ENCODE results near the gene SESN1.

The SESN1 gene

GRCh38 chr6:108958900-108959770 lies 135.5 kb downstream of the SESN1 start:
- no peak overlapping the region for H3K4me3 ChIP-seq (ENCODE audit: low read depth, low read length)
- TF ChIP-seq, protein P1, sequence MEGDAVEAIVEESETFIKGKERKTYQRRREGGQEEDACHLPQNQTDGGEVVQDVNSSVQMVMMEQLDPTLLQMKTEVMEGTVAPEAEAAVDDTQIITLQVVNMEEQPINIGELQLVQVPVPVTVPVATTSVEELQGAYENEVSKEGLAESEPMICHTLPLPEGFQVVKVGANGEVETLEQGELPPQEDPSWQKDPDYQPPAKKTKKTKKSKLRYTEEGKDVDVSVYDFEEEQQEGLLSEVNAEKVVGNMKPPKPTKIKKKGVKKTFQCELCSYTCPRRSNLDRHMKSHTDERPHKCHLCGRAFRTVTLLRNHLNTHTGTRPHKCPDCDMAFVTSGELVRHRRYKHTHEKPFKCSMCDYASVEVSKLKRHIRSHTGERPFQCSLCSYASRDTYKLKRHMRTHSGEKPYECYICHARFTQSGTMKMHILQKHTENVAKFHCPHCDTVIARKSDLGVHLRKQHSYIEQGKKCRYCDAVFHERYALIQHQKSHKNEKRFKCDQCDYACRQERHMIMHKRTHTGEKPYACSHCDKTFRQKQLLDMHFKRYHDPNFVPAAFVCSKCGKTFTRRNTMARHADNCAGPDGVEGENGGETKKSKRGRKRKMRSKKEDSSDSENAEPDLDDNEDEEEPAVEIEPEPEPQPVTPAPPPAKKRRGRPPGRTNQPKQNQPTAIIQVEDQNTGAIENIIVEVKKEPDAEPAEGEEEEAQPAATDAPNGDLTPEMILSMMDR (IDR thresholded peaks at IDR 0.05; ENCODE audit: low read depth, low read length, missing control alignments), result no peak
- no peak for DNase-seq (ENCODE audit: low read depth)

GRCh38 chr6:108957221-108957620 lies 137.4 kb downstream of the SESN1 start:
- H3K4me3 ChIP-seq (ENCODE audit: low read depth, low read length), result no peak overlapping the region
- TF ChIP-seq, protein P1 (IDR thresholded peaks at IDR 0.05; ENCODE audit: low read depth, low read length, missing control alignments), result no peak
- DNase-seq (ENCODE audit: low read depth), result no peak

DNA sequence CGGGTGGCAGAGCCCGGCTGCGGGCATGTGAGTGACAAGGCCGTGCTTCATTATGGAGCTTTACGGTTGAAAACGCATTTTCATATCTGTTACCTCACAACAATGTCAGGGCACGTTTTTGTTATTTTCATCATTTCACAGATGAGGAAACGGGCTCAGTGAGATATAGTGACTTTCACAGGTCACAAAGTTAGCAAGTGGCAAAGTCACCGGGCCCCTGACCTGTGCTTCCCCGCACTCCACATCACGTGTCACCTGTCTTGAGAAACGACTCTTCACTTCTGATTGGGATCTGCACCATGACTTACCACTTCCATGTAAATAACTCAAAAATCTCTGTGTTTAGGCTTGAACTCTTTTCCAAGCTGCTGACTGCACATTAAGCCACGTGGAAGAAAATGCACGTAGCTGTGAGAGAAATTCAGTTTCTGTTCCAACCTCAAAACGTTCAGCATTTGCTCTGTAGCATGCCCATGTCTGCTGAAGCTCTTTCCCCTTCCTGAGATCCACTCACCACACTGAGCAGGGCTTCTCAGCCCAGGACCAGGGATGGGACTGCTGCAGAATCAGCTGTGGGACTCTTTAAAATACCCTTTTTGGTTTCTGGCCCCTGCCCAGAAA lies 139.2 kb downstream of the SESN1 start:
- TF ChIP-seq, protein P1 (IDR thresholded peaks at IDR 0.05; ENCODE audit: low read depth, low read length, missing control alignments), result no peak
- no peak for DNase-seq (ENCODE audit: low read depth)
- H3K4me3 ChIP-seq (ENCODE audit: low read depth, low read length), result no peak overlapping the region

DNA sequence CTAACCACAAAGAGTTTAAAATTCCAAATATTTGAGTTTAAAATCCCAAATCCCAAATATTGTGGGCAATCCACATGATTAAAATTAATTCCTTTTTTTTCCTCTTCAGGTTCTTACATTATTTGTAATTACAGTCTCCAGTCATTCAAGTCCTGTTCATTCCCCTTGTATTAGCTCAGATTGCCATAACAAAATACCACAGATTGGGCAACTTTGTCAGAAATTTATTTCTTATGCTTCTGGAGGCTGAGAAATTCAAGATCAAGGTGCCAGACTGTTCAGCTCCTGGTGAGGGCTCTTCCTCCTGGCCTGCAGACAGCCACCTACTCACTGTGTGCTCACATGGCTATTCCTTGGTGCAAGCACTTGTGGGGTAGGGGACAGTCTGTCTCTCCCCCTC lies 141.0 kb downstream of the SESN1 start:
- TF ChIP-seq, protein P1 (IDR thresholded peaks at IDR 0.05; ENCODE audit: low read depth, low read length, missing control alignments), result no peak
- no peak overlapping the region for H3K4me3 ChIP-seq (ENCODE audit: low read depth, low read length)
- no peak for DNase-seq (ENCODE audit: low read depth)

DNA sequence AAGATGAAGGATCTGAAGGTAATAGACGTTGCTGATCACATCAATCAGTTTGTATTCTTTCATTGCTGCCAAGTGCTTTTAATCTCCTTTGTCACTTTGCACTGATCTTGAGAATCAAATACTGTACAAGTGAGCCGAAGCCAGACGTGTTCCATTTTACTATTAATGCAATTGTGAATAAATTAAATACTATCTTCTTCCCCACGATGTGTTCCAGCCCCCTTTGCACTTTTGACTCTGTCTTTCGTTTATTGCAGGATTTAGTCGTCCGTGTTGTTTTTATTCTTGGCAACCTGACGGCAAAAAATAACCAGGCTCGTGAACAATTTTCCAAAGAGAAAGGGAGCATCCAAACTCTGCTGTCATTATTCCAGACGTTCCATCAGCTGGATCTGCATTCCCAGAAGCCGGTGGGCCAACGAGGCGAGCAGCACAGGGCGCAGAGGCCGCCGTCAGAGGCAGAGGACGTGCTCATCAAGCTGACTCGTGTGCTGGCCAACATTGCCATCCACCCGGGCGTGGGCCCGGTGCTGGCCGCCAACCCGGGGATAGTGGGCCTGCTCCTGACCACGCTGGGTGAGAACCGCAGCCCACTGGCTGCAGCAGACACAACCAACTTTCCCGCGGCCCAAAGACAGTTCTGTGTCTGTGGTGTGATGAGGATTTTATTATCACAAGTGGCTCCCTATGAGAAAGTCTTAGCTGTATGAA lies 141.7 kb downstream of the SESN1 start:
- TF ChIP-seq, protein P1 (IDR thresholded peaks at IDR 0.05; ENCODE audit: low read depth, low read length, missing control alignments), result no peak
- H3K4me3 ChIP-seq (ENCODE audit: low read depth, low read length), result no peak overlapping the region
- DNase-seq (ENCODE audit: low read depth), result no peak

DNA sequence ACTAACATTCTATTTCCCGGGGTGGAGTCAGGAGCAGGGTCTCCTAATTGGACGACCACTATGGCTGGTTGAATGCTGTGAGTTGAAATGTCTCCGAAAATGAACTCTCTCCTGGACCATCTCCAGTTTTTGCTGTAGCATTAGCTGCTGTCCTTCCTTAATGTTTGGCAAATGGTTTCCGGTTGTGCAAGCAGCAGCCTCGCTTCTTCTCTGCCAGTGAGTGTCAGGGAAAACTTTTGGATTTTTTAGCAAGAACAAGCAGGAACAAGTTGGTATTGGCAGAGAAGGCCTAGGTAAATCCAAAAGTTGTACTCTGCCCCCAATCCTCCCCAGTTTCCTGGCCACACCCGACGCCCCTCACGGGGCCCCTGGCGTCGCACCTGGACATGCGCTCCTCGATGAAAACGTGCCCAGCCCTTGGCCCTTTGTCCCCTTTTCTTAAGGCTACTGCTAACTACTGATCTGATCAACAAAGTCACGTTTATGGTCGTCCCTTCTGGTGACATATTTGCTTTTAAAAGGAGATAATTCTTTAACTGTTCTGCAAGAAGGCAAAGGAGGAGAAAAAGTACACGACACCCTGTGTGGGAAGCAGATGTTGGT lies 143.2 kb downstream of the SESN1 start:
- no peak overlapping the region for H3K4me3 ChIP-seq (ENCODE audit: low read depth, low read length)
- TF ChIP-seq, protein P1 (IDR thresholded peaks at IDR 0.05; ENCODE audit: low read depth, low read length, missing control alignments), result no peak
- DNase-seq (ENCODE audit: low read depth), result no peak

Measured in GM12864 (cell line).